K562 (cell line): ENCODE measurements around the gene ALB. TPM values are rescaled to one million over a fixed set of nuclear protein-coding genes. Genes with fewer than 3 reads are reported as not detected.

Experiments
- ATAC-seq: fragments of 200-7000 bp; cut with Tn5 transposase; 3 replicates; pipeline ENCODE4 v1.9.1; 2020; ENCODE audit warnings: moderate library complexity
- BruUV-seq: library from RNA; stranded (reverse); fragments of 400-500 nt; replicated peaks from 2 replicates; lab custom pipeline; 2021; lab: Mats Ljungman, UMichigan
- CTCF ChIA-PET: fragments of 300-600 bp; formaldehyde crosslinking; extraction: SDS; loops from one replicate; lab custom pipeline; 2021; ENCODE audit warnings: low intra/inter-chr PET ratio; lab: Yijun Ruan, JAX
- POLR2A ChIA-PET: fragments of 300-600, 350-650 bp; sonication (Branson Sonifier 250); formaldehyde crosslinking; extraction: SDS; loops from one replicate; lab custom pipeline; 2021; ENCODE audit warnings: antibody characterized with exemption, inconsistent platforms; lab: Yijun Ruan, JAX
- DNase-seq, 4 experiments: peaks; one replicate each; pipeline versions ENCODE4 v3.0.0 to v3.0.0-alpha.2; 2011 to 2018; ENCODE audit warnings: low spot score in 3 of 4, mixed read lengths in 3 of 4; ENCODE audit errors: extremely low read depth in 1 of 4
- FAIRE-seq: peaks from 2 replicates; lab custom pipeline; 2011; peaks lifted over from hg19 to GRCh38; lab: Jason Lieb, UNC
- H2AFZ ChIP-seq: 2 replicates; pipeline ENCODE4 v1.6.0; 2011; ENCODE audit warnings: low read depth, low read length, control low read depth, inconsistent platforms
- H3K27ac ChIP-seq: fragments of 200-600 bp; 3 replicates; pipeline ENCODE4 v1.8.0; 2011; ENCODE audit warnings: low read depth, mild to moderate bottlenecking, control low read depth, inconsistent platforms, low read length, moderate library complexity, mixed read lengths; ENCODE audit errors: extremely low read depth
- H3K27me3 ChIP-seq, 2 experiments: fragments of 300-600 bp in 1 of 2; 2 replicates in 1 of 2; 3 replicates in 1 of 2; pipeline versions ENCODE4 v1.6.0 to v1.8.0; 2011; ENCODE audit warnings: inconsistent platforms in 2 of 2, low read length in 2 of 2, mild to moderate bottlenecking in 1 of 2, mixed read lengths in 1 of 2, moderate library complexity in 1 of 2; ENCODE audit not compliant: control insufficient read depth in 2 of 2, insufficient read depth in 2 of 2
- H3K36me3 ChIP-seq: fragments of 300-600 bp; 3 replicates; pipeline ENCODE4 v1.8.0; 2011; ENCODE audit warnings: mild to moderate bottlenecking, low read length, inconsistent platforms; ENCODE audit not compliant: control insufficient read depth, insufficient read depth
- H3K4me1 ChIP-seq, 2 experiments: fragments of 200-600 bp in 1 of 2; replicated peaks in 1 of 2; 2 replicates in 1 of 2; 3 replicates in 1 of 2; pipeline versions ENCODE4 v1.5.1 to v1.8.0; 2011; ENCODE audit warnings: inconsistent platforms in 2 of 2, low read length in 2 of 2, mild to moderate bottlenecking in 1 of 2, mixed read lengths in 1 of 2, moderate library complexity in 1 of 2; ENCODE audit not compliant: control insufficient read depth in 2 of 2, insufficient read depth in 2 of 2
- H3K4me2 ChIP-seq: 2 replicates; pipeline ENCODE4 v1.6.1; 2011; ENCODE audit warnings: low read length, control low read depth, inconsistent platforms, mixed read lengths; ENCODE audit not compliant: insufficient read depth
- H3K4me3 ChIP-seq: fragments of 200-600 bp; sonication (generic), shearing (Covaris generic); 2 replicates; pipeline ENCODE4 v1.5.1; 2016; ENCODE audit warnings: control low read depth, inconsistent platforms
- H3K79me2 ChIP-seq: fragments of 200-600 bp; 3 replicates; pipeline ENCODE4 v1.8.0; 2011; ENCODE audit warnings: low read length, inconsistent platforms; ENCODE audit not compliant: control insufficient read depth, insufficient read depth
- H3K9ac ChIP-seq, 2 experiments: 2 replicates each; pipeline versions ENCODE4 v1.6.0 to v1.6.1; 2011; ENCODE audit warnings: low read depth in 2 of 2, low read length in 2 of 2, control low read depth in 1 of 2, inconsistent platforms in 1 of 2, mild to moderate bottlenecking in 1 of 2, mixed read lengths in 1 of 2; ENCODE audit not compliant: insufficient read depth in 1 of 2
- H3K9me1 ChIP-seq: one replicate; pipeline ENCODE4 v1.6.0; 2011; ENCODE audit warnings: inconsistent platforms, mild to moderate bottlenecking, low read length, moderate library complexity; ENCODE audit not compliant: control insufficient read depth, insufficient read depth
- H3K9me3 ChIP-seq: replicated peaks from 2 replicates; pipeline ENCODE4 v1.5.1; 2011; ENCODE audit warnings: low read depth, low read length, inconsistent platforms; ENCODE audit not compliant: control insufficient read depth, insufficient read depth
- H4K20me1 ChIP-seq: replicated peaks from 2 replicates; pipeline ENCODE4 v1.6.1; 2011; ENCODE audit warnings: low read length, inconsistent platforms, mixed read lengths; ENCODE audit not compliant: control insufficient read depth, insufficient read depth
- ADNP ChIP-seq: fragments of 200-800 bp; sonication (Bioruptor generic); IDR thresholded peaks from 2 replicates; pipeline ENCODE4 v1.6.1; 2016; ENCODE audit warnings: missing genetic modification characterization, missing compliant biosample characterization
- BRD4 ChIP-seq: fragments of 200-600 bp; sonication (generic); IDR thresholded peaks from 2 replicates; pipeline ENCODE4 v1.6.1; 2017; ENCODE audit warnings: inconsistent platforms
- CCNT2 ChIP-seq: IDR thresholded peaks from 2 replicates; pipeline ENCODE4 v1.6.1; 2011; ENCODE audit warnings: borderline replicate concordance, low read depth, mild to moderate bottlenecking, moderate library complexity, mixed read lengths, low read length; ENCODE audit not compliant: insufficient read length; ENCODE audit errors: extremely low read depth
- DPF2 ChIP-seq: fragments of 450-650 bp; IDR thresholded peaks from 2 replicates; pipeline ENCODE4 v1.6.1; 2016
- ERF ChIP-seq: fragments of 450-650 bp; formaldehyde crosslinking; IDR thresholded peaks from 2 replicates; pipeline ENCODE4 v1.4.0; 2020; ENCODE audit warnings: mild to moderate bottlenecking, mixed read lengths
- FOXM1 ChIP-seq, 2 experiments: fragments of 450-650 bp in 1 of 2; sonication (generic) in 1 of 2; formaldehyde crosslinking in 1 of 2; IDR thresholded peaks; 2 replicates each; pipeline versions ENCODE4 v1.6.1 to v1.9.0; 2017 to 2022; ENCODE audit warnings: low read depth in 2 of 2, mild to moderate bottlenecking in 2 of 2, missing genetic modification reagents in 1 of 2, moderate library complexity in 1 of 2
- HMG20A ChIP-seq: fragments of 450-650 bp; formaldehyde crosslinking; conservative IDR thresholded peaks from 2 replicates; pipeline ENCODE4 v1.4.0; 2020; ENCODE audit warnings: mild to moderate bottlenecking, mixed read lengths
- HNRNPUL1 ChIP-seq: fragments of 200-400 bp; formaldehyde crosslinking; IDR thresholded peaks from 2 replicates; pipeline ENCODE4 v1.6.1; 2017; ENCODE audit warnings: low read length
- MTA3 ChIP-seq: fragments of 450-650 bp; formaldehyde crosslinking; IDR thresholded peaks from 2 replicates; pipeline ENCODE4 v1.6.1; 2017; ENCODE audit warnings: mild to moderate bottlenecking, borderline replicate concordance
- NFIC ChIP-seq: fragments of 450-650 bp; IDR thresholded peaks from 2 replicates; pipeline ENCODE4 v1.6.1; 2017; ENCODE audit warnings: mild to moderate bottlenecking, inconsistent platforms
- NUFIP1 ChIP-seq: fragments of 450-650 bp; IDR thresholded peaks from 2 replicates; pipeline ENCODE4 v1.6.1; 2018; ENCODE audit not compliant: partially characterized antibody
- SMARCC2 ChIP-seq: fragments of 450-650 bp; IDR thresholded peaks from 2 replicates; pipeline ENCODE4 v1.6.1; 2017; ENCODE audit warnings: antibody characterized with exemption, moderate library complexity, mild to moderate bottlenecking, low read depth
- U2AF2 ChIP-seq: fragments of 200-400 bp; formaldehyde crosslinking; optimal IDR thresholded peaks from 2 replicates; pipeline ENCODE3; 2017; ENCODE audit warnings: low read depth, mild to moderate bottlenecking, low read length
- ZNF282 ChIP-seq: sonication (generic); formaldehyde crosslinking; IDR thresholded peaks from 2 replicates; pipeline ENCODE4 v1.8.1; 2023; ENCODE audit warnings: missing genetic modification reagents
- ZNF444 ChIP-seq: fragments of 250-450 bp; sonication (Bioruptor Pico); IDR thresholded peaks from 2 replicates; pipeline ENCODE4 v1.4.0; 2020; ENCODE audit warnings: mild to moderate bottlenecking, moderate library complexity
- WGBS: fragments of 100-300 bp; shearing (Covaris generic); methylation state at CpG from one replicate; pipeline ENCODE4 v1.1.6; 2016; ENCODE audit warnings: low coverage, mixed read lengths; ENCODE audit not compliant: insufficient coverage; ENCODE audit errors: missing lambda C conversion rate; 5-methylcytosine and 5-hydroxymethylcytosine counted together
- in situ Hi-C: fragments of 300-500 bp; cut with MboI; formaldehyde crosslinking; loops from 4 replicates; pipeline ENCODE4 v1.15.0; 2018; ENCODE audit warnings: inconsistent platforms, mixed read lengths
- intact Hi-C: fragments of 100-400 bp; cut with micrococcal nuclease; formaldehyde crosslinking; loops from 2 replicates; pipeline ENCODE4 v1.14.2; 2022
- polyA plus RNA-seq, 8 experiments: library from polyadenylated mRNA; depleted of rRNA in 4 of 8; stranded (reverse) in 5 of 8; unstranded in 3 of 8; fragments of >200 nt; fragmentation: Nextera tagmentation in 2 of 8; fragmentation: Illumina TruSeq in 1 of 8; extraction: Ambion mirVana in 2 of 8; extraction: Trizol in 1 of 8; gene quantifications; 2 replicates each; pipeline versions ENCODE4 v1.2.1 to v1.2.3, GENCODE V29; 2011 to 2014; ENCODE audit warnings: inconsistent platforms in 1 of 8, missing spikeins in 1 of 8
- total RNA-seq, 7 experiments: library from RNA; depleted of rRNA in 6 of 7; stranded (reverse); fragments of >200 nt in 6 of 7; fragmentation: Illumina TruSeq in 2 of 7; extraction: Trizol in 2 of 7; gene quantifications; 2 replicates each; pipeline versions ENCODE4 v1.2.1 to v1.2.3, GENCODE V29; 2011 to 2021; ENCODE audit warnings: low replicate concordance in 1 of 7
- TF ChIP-seq, protein P1 (sequence below): fragments of 450-650 bp; conservative IDR thresholded peaks from 2 replicates; pipeline ENCODE4 v1.6.1; 2016; ENCODE audit warnings: missing genetic modification characterization, low read depth, mild to moderate bottlenecking, missing compliant biosample characterization, moderate library complexity

Gene ALB
- total and polyA plus RNA-seq, 9 of the 15 experiments (the other 6 are each of a cell fraction or from before 2014, with no cell fraction given) = 0.04 to 18.5 (median 0.20) TPM; not detected in 2

DNA sequence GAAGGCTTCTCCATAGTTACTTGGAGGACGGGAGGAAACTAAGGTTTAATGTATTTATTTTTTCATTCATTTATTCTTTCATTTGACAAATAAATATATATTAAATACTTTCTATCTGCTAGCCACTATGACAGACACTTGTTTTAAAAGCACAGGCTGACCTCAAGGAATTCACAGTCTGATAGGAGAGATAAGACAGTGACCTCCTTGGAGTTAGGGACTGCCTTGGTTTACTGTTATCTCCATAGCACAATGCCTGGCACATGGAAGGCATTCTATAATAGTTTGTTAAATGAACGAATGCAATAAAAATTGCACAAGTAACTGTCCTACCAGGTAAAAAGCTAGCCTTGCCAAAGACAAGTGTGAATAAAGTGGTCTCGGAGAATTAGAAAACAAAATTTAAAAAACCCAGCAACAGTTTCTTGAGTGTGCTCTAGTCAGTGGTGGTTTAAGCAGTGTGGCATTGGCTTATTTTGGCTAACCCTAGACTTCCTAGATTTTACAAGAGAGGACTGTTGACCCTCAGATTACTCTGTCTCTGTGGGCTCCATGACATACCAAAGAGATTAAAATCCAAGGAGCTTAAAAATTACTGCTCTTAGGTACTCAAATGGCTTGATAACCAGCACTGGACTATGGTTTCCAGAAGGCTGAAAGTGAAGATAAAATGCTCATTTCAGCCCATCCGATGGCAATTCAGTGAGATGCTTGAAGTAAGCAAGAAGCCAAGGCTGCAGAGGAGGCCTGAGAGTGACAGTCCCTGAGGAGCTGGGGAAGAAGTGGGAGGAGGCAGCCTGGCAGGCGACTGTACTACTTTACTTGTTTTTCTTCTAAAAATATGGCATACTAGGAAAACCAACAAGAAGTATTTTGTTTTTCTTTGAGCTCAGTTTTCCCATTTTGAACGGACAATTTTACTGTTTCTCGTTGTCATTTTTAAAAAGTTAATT lies 41.6 kb downstream of the ALB start:
- ChIA-PET CTCF (interaction anchor here (1.8 kb wide), 1 partner anchor 104 kb away, joined by 12 read pairs; no protein-coding TSS in a partner anchor), POLR2A (interaction anchor here (1.0 to 1.4 kb wide), 3 partner anchors 7 to 115 kb away, joined by 3 read pairs; no protein-coding TSS in a partner anchor)
- DNase-seq (no peak), FAIRE-seq (no peak), ATAC-seq (no peak)
- H3K27ac ChIP-seq = no peak overlapping the region
- in situ Hi-C loops (no loop called here), intact Hi-C loops (loop anchor here (1.0 to 10.0 kb wide), 3 partner anchors 104 to 209 kb away; no protein-coding TSS in a partner anchor)
- no TSS peak for BruUV-seq
- H3K79me2 ChIP-seq = no peaks in the 10 kb centered on the region
- H4K20me1 ChIP-seq = no peaks in the 10 kb centered on the region
- peaks cover 3 to 6% of the 10 kb centered on the region in 2 experiments; a peak in 3 of 5 replicates for H3K4me1 ChIP-seq
- H3K9ac ChIP-seq = no peak overlapping the region
- no peaks in the 10 kb centered on the region for H3K36me3 ChIP-seq
- H2AFZ ChIP-seq = no peak overlapping the region
- no peaks in the 10 kb centered on the region for H3K9me1 ChIP-seq
- TF ChIP-seq HNRNPUL1 = no peak
- no peak for TF ChIP-seq HMG20A (CRISPR knock-in tag)
- no peak for TF ChIP-seq BRD4
- no peak for TF ChIP-seq SMARCC2
- TF ChIP-seq, protein P1, sequence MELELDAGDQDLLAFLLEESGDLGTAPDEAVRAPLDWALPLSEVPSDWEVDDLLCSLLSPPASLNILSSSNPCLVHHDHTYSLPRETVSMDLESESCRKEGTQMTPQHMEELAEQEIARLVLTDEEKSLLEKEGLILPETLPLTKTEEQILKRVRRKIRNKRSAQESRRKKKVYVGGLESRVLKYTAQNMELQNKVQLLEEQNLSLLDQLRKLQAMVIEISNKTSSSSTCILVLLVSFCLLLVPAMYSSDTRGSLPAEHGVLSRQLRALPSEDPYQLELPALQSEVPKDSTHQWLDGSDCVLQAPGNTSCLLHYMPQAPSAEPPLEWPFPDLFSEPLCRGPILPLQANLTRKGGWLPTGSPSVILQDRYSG (tag) = no peak
- no peak for TF ChIP-seq U2AF2
- TF ChIP-seq ERF = no peak
- no peak for TF ChIP-seq ZNF444
- no peak for TF ChIP-seq NUFIP1
- no peak for TF ChIP-seq CCNT2
- no peak for TF ChIP-seq ADNP (tag)
- TF ChIP-seq NFIC = no peak
- TF ChIP-seq MTA3 = no peak
- no peak for TF ChIP-seq DPF2
- TF ChIP-seq ZNF282 = no peak
- no peak for TF ChIP-seq FOXM1 (IDR thresholded peaks at IDR 0.05; ENCODE audit: low read depth)
- TF ChIP-seq FOXM1 (CRISPR knock-in tag; IDR thresholded peaks at IDR 0.05; ENCODE audit: low read depth) = no peak
- H3K4me3 ChIP-seq = no peak overlapping the region
- 55% methylated on average over 7 of the region's 7 CpGs for WGBS
- H3K27me3 ChIP-seq = no peaks in the 10 kb centered on the region
- H3K9me3 ChIP-seq = no peaks in the 10 kb centered on the region
- no peak overlapping the region for H3K4me2 ChIP-seq
